ENCODE results near the gene SFRP4.

SFRP4 gene

DNA sequence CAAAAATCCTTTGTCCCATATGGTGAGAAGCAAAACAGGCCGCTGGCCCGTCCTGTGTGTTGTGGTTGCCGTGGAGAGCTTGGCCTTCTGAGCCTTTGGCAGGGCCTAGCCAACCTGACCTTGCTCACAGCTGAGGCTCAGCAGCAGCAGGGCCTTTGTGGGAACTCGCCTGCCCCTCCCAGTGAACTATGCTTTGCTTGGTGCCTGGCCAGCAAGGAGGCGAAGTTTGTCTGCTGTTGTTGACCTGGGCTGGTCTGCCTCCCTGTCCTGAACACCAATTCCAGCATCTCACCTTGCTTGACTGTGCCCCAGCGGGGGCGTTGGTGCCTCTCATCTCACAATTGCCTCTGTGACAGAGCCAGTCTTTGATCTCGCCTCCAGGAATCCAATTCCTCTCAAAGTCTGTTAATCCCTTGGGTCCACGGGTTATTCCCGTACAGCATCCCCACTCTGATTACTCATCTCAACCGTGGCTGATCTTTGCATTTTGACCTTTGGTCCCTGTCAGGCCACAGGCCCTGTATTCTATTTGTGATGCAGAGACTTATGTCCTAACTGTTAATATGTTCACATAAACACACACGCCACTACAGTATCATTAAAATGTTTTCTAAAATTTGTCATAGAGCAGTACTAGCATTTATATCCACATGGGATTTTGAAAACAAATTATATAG is 26.5 kb upstream of the SFRP4 start:
- Histone ChIP-seq H3K9me3 (ENCODE audit: low read length) (no peaks in the 10 kb centered on the region), H3K9me2 (ENCODE audit: low read depth, low read length) (no peaks in the 10 kb centered on the region), H3K27me3 (ENCODE audit: insufficient read depth, low read length) (no peaks in the 10 kb centered on the region; the same call in 1 of the 2 replicates), H3K4me2 (ENCODE audit: low read length) (no peak overlapping the region), H3K27ac (ENCODE audit: low read depth, low read length, poor library complexity, severe bottlenecking) (no peak overlapping the region), H4K20me1 (ENCODE audit: insufficient read depth, low read length) (no peaks in the 10 kb centered on the region), H3K4me1 (ENCODE audit: insufficient read depth, low read length, severe bottlenecking) (no peaks in the 10 kb centered on the region), H3F3A (ENCODE audit: insufficient read depth, low read length) (no peaks in the 10 kb centered on the region), H2AFZ (ENCODE audit: low read length) (no peak overlapping the region), H3K9ac (ENCODE audit: low read length) (no peak overlapping the region), H3K36me3 (ENCODE audit: insufficient read depth, low read length) (no peaks in the 10 kb centered on the region), H3K79me2 (ENCODE audit: insufficient read depth, low read length) (no peaks in the 10 kb centered on the region), H3K4me3 (ENCODE audit: low read depth, low read length, poor library complexity, severe bottlenecking) (no peak overlapping the region)
- TF ChIP-seq EZH2 (IDR thresholded peaks at IDR 0.05; ENCODE audit: borderline replicate concordance, low read length) (no peak), CTCF (IDR thresholded peaks at IDR 0.05; ENCODE audit: low read length) (no peak)

DNA sequence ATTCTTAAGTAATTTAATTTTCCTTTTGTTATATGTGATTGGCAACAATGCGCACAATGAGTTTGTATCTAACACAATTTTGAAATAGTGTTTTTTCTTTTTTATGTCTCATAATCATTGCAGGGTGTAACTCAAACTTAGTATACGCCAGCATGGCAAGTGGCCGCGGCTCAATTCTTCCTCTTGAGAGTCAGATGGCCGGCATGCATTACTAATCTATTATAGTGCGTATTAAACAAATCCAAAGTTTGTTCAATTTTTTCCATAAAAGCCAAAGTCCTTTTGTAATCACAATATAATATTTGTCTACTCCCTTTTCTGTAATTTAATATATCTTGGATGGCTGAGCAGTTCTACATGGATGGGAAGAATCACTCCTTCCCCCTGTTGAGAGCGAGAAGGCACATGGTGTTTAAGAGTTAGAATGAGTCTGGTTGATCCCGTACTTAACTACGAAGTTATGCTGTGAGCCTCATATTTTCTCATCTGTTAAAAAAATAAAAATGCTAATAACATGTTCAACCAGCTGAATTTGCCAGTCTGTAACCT is 16.5 kb upstream of the SFRP4 start:
- TF ChIP-seq CTCF (IDR thresholded peaks at IDR 0.05; ENCODE audit: low read length): no peak
- TF ChIP-seq EZH2 (IDR thresholded peaks at IDR 0.05; ENCODE audit: borderline replicate concordance, low read length): no peak
- no peaks in the 10 kb centered on the region for H3K27me3 ChIP-seq (ENCODE audit: insufficient read depth, low read length)
- H3K27ac ChIP-seq (ENCODE audit: low read depth, low read length, poor library complexity, severe bottlenecking): no peak overlapping the region
- no peaks in the 10 kb centered on the region for H3F3A ChIP-seq (ENCODE audit: insufficient read depth, low read length)
- H4K20me1 ChIP-seq (ENCODE audit: insufficient read depth, low read length): no peaks in the 10 kb centered on the region
- no peaks in the 10 kb centered on the region for H3K79me2 ChIP-seq (ENCODE audit: insufficient read depth, low read length)
- no peak overlapping the region for H3K4me3 ChIP-seq (ENCODE audit: low read depth, low read length, poor library complexity, severe bottlenecking)
- H3K9ac ChIP-seq (ENCODE audit: low read length): no peak overlapping the region
- H3K9me2 ChIP-seq (ENCODE audit: low read depth, low read length): no peaks in the 10 kb centered on the region
- H3K4me2 ChIP-seq (ENCODE audit: low read length): no peak overlapping the region
- peaks cover 3% of the 10 kb centered on the region; the same call in 1 of the 2 replicates for H3K9me3 ChIP-seq (ENCODE audit: low read length)
- no peaks in the 10 kb centered on the region for H3K4me1 ChIP-seq (ENCODE audit: insufficient read depth, low read length, severe bottlenecking)
- H2AFZ ChIP-seq (ENCODE audit: low read length): no peak overlapping the region
- H3K36me3 ChIP-seq (ENCODE audit: insufficient read depth, low read length): no peaks in the 10 kb centered on the region

DNA sequence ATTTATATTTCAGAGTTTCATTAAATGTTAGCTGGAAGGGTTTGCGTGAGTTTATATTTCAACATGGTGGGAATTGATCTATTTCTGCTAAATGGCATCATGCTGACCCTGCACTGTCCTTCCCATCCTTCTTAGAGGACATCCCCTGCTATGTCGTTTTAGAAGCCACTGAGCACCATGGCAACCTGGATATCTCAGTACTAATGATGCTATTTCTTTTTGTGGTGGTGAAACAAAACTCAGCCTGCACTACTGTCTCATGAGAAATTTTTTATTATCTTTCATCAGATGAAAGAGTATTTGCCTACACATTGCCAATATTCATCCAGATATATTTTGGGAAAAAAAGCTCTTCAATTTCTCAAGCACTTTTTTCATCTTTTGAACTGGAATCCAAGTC is 15.9 kb upstream of the SFRP4 start:
- no peaks in the 10 kb centered on the region for H3K9me2 ChIP-seq (ENCODE audit: low read depth, low read length)
- TF ChIP-seq CTCF (IDR thresholded peaks at IDR 0.05; ENCODE audit: low read length): no peak
- no peak for TF ChIP-seq EZH2 (IDR thresholded peaks at IDR 0.05; ENCODE audit: borderline replicate concordance, low read length)
- H3K36me3 ChIP-seq (ENCODE audit: insufficient read depth, low read length): no peaks in the 10 kb centered on the region
- H3K9me3 ChIP-seq (ENCODE audit: low read length): peaks cover 3% of the 10 kb centered on the region; the same call in 1 of the 2 replicates
- no peak overlapping the region for H2AFZ ChIP-seq (ENCODE audit: low read length)
- no peaks in the 10 kb centered on the region for H3F3A ChIP-seq (ENCODE audit: insufficient read depth, low read length)
- H3K9ac ChIP-seq (ENCODE audit: low read length): no peak overlapping the region
- no peak overlapping the region for H3K4me2 ChIP-seq (ENCODE audit: low read length)
- H3K4me1 ChIP-seq (ENCODE audit: insufficient read depth, low read length, severe bottlenecking): no peaks in the 10 kb centered on the region
- H3K27me3 ChIP-seq (ENCODE audit: insufficient read depth, low read length): no peaks in the 10 kb centered on the region
- no peaks in the 10 kb centered on the region for H3K79me2 ChIP-seq (ENCODE audit: insufficient read depth, low read length)
- H3K27ac ChIP-seq (ENCODE audit: low read depth, low read length, poor library complexity, severe bottlenecking): no peak overlapping the region
- no peak overlapping the region for H3K4me3 ChIP-seq (ENCODE audit: low read depth, low read length, poor library complexity, severe bottlenecking)
- H4K20me1 ChIP-seq (ENCODE audit: insufficient read depth, low read length): no peaks in the 10 kb centered on the region
